Endodermal cell (in vitro differentiated cells): ENCODE measurements around the gene TMEM154. TPM values are rescaled to one million over a fixed set of nuclear protein-coding genes. Genes with fewer than 3 reads are reported as not detected.

Experiments used
- DNase-seq: peaks from one replicate; pipeline ENCODE4 v3.0.0-alpha.2; 2017
- H3K27ac ChIP-seq: 2 replicates; pipeline ENCODE4 v1.5.1; 2013; ENCODE audit warnings: mild to moderate bottlenecking, low read depth, low read length, moderate library complexity
- H3K27me3 ChIP-seq: 2 replicates; pipeline ENCODE4 v1.6.1; 2013; ENCODE audit warnings: mild to moderate bottlenecking, low read length, moderate library complexity; ENCODE audit not compliant: insufficient read depth, control insufficient read depth, poor library complexity, severe bottlenecking
- H3K36me3 ChIP-seq: 2 replicates; pipeline ENCODE4 v1.7.0; 2013; ENCODE audit warnings: mild to moderate bottlenecking, low read length, moderate library complexity; ENCODE audit not compliant: control insufficient read depth, insufficient read depth
- H3K4me1 ChIP-seq: one replicate; pipeline ENCODE4 v1.7.0; 2013; ENCODE audit warnings: low read length; ENCODE audit not compliant: control insufficient read depth, insufficient read depth
- H3K4me3 ChIP-seq: 2 replicates; pipeline ENCODE4 v1.5.1; 2013; ENCODE audit warnings: mild to moderate bottlenecking, low read length, moderate library complexity
- H3K9ac ChIP-seq: 2 replicates; pipeline ENCODE4 v1.6.1; 2013; ENCODE audit warnings: mild to moderate bottlenecking, low read length, moderate library complexity; ENCODE audit not compliant: poor library complexity, severe bottlenecking; ENCODE audit errors: extremely low read depth
- H3K9me3 ChIP-seq: 2 replicates; pipeline ENCODE4 v1.6.1; 2013; ENCODE audit warnings: mild to moderate bottlenecking, low read length, moderate library complexity; ENCODE audit not compliant: control insufficient read depth
- H3K27ac Mint-ChIP-seq: 2 replicates; pipeline ENCODE4 v1.8.0; 2020; ENCODE audit warnings: mixed read lengths
- H3K27me3 Mint-ChIP-seq: 2 replicates; pipeline ENCODE4 v1.8.0; 2021; ENCODE audit warnings: mild to moderate bottlenecking, mixed read lengths; ENCODE audit not compliant: insufficient read depth
- H3K36me3 Mint-ChIP-seq: 2 replicates; pipeline ENCODE4 v1.8.0; 2020; ENCODE audit warnings: low read depth, mixed read lengths
- H3K4me1 Mint-ChIP-seq: 2 replicates; pipeline ENCODE4 v1.8.0; 2020; ENCODE audit warnings: mixed read lengths
- H3K4me3 Mint-ChIP-seq: 2 replicates; pipeline ENCODE4 v1.8.0; 2020; ENCODE audit warnings: mild to moderate bottlenecking, moderate library complexity, mixed read lengths
- H3K9me3 Mint-ChIP-seq: 2 replicates; pipeline ENCODE4 v1.8.0; 2020; ENCODE audit warnings: mild to moderate bottlenecking, mixed read lengths
- CTCF ChIP-seq: fragments of 200-600 bp; sonication (generic); conservative IDR thresholded peaks from 2 replicates; pipeline ENCODE4 v1.5.0; 2021; ENCODE audit warnings: antibody characterized with exemption, mild to moderate bottlenecking
- WGBS, 2 experiments: methylation state at CpG; one replicate each; pipeline versions ENCODE4 v1.1.5 to v1.1.7; 2013; ENCODE audit warnings: missing lambda C conversion rate in 2 of 2, mixed read lengths in 1 of 2; ENCODE audit not compliant: insufficient coverage in 1 of 2, insufficient read length in 1 of 2; 5-methylcytosine and 5-hydroxymethylcytosine counted together
- total RNA-seq, 2 donors: library from RNA; stranded (reverse); fragmentation: NEBNext Ultra II Directional in 1 of 2; extraction: Animal tissue kit (Norgen Biotek cat#: 25700) in 1 of 2; gene quantifications; 2 replicates in 1 of 2; 3 replicates in 1 of 2; pipeline ENCODE4 v1.2.1, GENCODE V29; 2021

TMEM154 gene
- total RNA-seq, 2 donors from 2014 or later: 0.81 to 1.6 TPM

- WGBS, 2 experiments: 96 to 100% methylated on average over 1 to 4 of the region's 4 CpGs
- Histone ChIP-seq H3K9me3 (peaks cover 36% of the 10 kb centered on the region), H3K4me1 (no peaks in the 10 kb centered on the region), H3K27me3 (no peaks in the 10 kb centered on the region), H3K36me3 (no peaks in the 10 kb centered on the region), H3K27ac (no peak overlapping the region), H3K4me3 (no peak overlapping the region), H3K9ac (no peak overlapping the region)
- Mint-ChIP-seq H3K4me1 (peaks cover 4% of the 10 kb centered on the region), H3K27me3 (no peaks in the 10 kb centered on the region), H3K4me3 (no peak overlapping the region), H3K36me3 (peaks cover 10% of the 10 kb centered on the region), H3K9me3 (peaks cover 31% of the 10 kb centered on the region), H3K27ac (no peak overlapping the region)
- DNase-seq: no peak
- TF ChIP-seq CTCF: no peak
Observed at GRCh38 chr4:152659806-152660205, 20.0 kb downstream of the TMEM154 start.

- Mint-ChIP-seq H3K9me3 (peaks cover 36% of the 10 kb centered on the region), H3K27me3 (no peaks in the 10 kb centered on the region), H3K27ac (no peak overlapping the region), H3K36me3 (peaks cover 10% of the 10 kb centered on the region), H3K4me3 (no peak overlapping the region), H3K4me1 (peaks cover 8% of the 10 kb centered on the region)
- no peak for TF ChIP-seq CTCF
- no peak overlapping the region for H3K4me3 ChIP-seq
- H3K27ac ChIP-seq: no peak overlapping the region
- H3K4me1 ChIP-seq: no peaks in the 10 kb centered on the region
- H3K9ac ChIP-seq: no peak overlapping the region
- 75 to 92% methylated on average over 1 to 2 of the region's 2 CpGs for WGBS, 2 experiments
- H3K9me3 ChIP-seq: peaks cover 36% of the 10 kb centered on the region
- no peaks in the 10 kb centered on the region for H3K36me3 ChIP-seq
- no peak for DNase-seq
- no peaks in the 10 kb centered on the region for H3K27me3 ChIP-seq
Observed at GRCh38 chr4:152657657-152658056, 22.1 kb downstream of the TMEM154 start.

GRCh38 chr4:152655272-152656129, 24.3 kb downstream of the TMEM154 start:
- no peak overlapping the region for H3K27ac Mint-ChIP-seq
- WGBS, 2 experiments: 83 to 93% methylated on average over 5 to 7 of the region's 7 CpGs

More at GRCh38 chr4:152655272-152656129, 24.3 kb downstream of the TMEM154 start:
- Histone ChIP-seq H3K9me3 (peaks cover 36% of the 10 kb centered on the region), H3K27me3 (no peaks in the 10 kb centered on the region), H3K4me3 (no peak overlapping the region), H3K4me1 (no peaks in the 10 kb centered on the region), H3K9ac (no peak overlapping the region), H3K36me3 (no peaks in the 10 kb centered on the region), H3K27ac (no peak overlapping the region)
- peaks cover 10% of the 10 kb centered on the region for H3K36me3 Mint-ChIP-seq
- H3K27me3 Mint-ChIP-seq: no peaks in the 10 kb centered on the region
- H3K9me3 Mint-ChIP-seq: peaks cover 36% of the 10 kb centered on the region
- DNase-seq: no peak
- peaks cover 8% of the 10 kb centered on the region for H3K4me1 Mint-ChIP-seq
- no peak overlapping the region for H3K4me3 Mint-ChIP-seq
- no peak for TF ChIP-seq CTCF
